Measurements from ENCODE around the gene PTH2. TPM values are rescaled to one million over a fixed set of nuclear protein-coding genes. Genes with fewer than 3 reads are reported as not detected.

Gene PTH2
- total RNA-seq, 4 donors from 2014 or later, result not detected

- 72% methylated on average over 3 of the region's 5 CpGs for WGBS
- Histone ChIP-seq H3K27ac (replicated peaks in 1 of 4) (no peak overlapping the region), H3K4me1 (peaks cover 17 to 27% (median 26%) of the 10 kb centered on the region in 4 donors), H3K9me3 (no peaks in the 10 kb centered on the region), H3K36me3 (no peaks in the 10 kb centered on the region), H3K4me3 (no peak overlapping the region), H3K27me3 (peaks cover 0 to 98% (median 38%) of the 10 kb centered on the region in 4 donors)
- TF ChIP-seq EP300 (IDR thresholded peaks at IDR 0.05) (no peak), POLR2A (IDR thresholded peaks at IDR 0.05; ENCODE audit: low read depth) (no peak)
- intact Hi-C loops (cut with DNase I), result no loop called here
- no peak for DNase-seq (ENCODE audit: extremely low spot score)
Observed at GRCh38 chr19:49418511-49418910, 4.7 kb downstream of the PTH2 start.

DNA sequence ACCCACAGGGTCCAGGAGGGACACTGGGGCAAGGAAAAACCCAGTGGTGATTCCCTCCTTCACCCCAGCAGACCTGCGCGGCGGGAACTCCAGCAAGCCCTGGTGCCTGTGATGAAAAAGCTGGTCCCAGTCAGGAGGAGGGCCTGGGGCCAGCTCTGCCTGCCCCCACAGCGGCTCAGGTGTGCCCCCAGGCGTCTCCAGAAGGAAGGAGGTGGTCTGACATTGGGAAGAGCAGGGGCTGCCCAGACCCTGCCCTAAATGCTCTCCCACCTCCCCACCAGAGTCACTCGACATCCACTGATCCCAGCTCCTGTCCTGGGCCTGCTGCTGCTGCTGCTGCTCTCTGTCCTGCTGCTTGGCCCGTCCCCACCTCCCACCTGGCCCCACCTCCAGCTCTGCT is 6.2 kb downstream of the PTH2 start:
- Histone ChIP-seq H3K36me3 (no peaks in the 10 kb centered on the region), H3K4me3 (no peak overlapping the region), H3K4me1 (peaks cover 7 to 13% (median 12%) of the 10 kb centered on the region in 4 donors), H3K27ac (replicated peaks in 1 of 4) (no peak overlapping the region), H3K9me3 (no peaks in the 10 kb centered on the region), H3K27me3 (peaks cover 0 to 89% (median 24%) of the 10 kb centered on the region in 4 donors)
- intact Hi-C loops (cut with DNase I), result no loop called here
- 41% methylated on average over 7 of the region's 7 CpGs for WGBS
- TF ChIP-seq CTCF (IDR thresholded peaks at IDR 0.05) (no peak), POLR2A (IDR thresholded peaks at IDR 0.05; ENCODE audit: low read depth) (no peak), EP300 (IDR thresholded peaks at IDR 0.05) (no peak), POLR2AphosphoS5 (IDR thresholded peaks at IDR 0.05) (no peak)
- DNase-seq (ENCODE audit: extremely low spot score), result no peak

- Histone ChIP-seq H3K4me3 (no peak overlapping the region), H3K9me3 (no peaks in the 10 kb centered on the region), H3K27me3 (peaks cover 0 to 76% (median 11%) of the 10 kb centered on the region in 4 donors), H3K4me1 (peaks cover under 1 to 3% (median 2%) of the 10 kb centered on the region in 4 donors), H3K27ac (replicated peaks in 1 of 4) (no peak overlapping the region), H3K36me3 (no peaks in the 10 kb centered on the region)
- WGBS, result 92% methylated on average over 2 of the region's 2 CpGs
- TF ChIP-seq POLR2AphosphoS5 (IDR thresholded peaks at IDR 0.05), result no peak
- no peak for TF ChIP-seq EP300 (IDR thresholded peaks at IDR 0.05)
- no peak for TF ChIP-seq CTCF (IDR thresholded peaks at IDR 0.05)
- TF ChIP-seq POLR2A (IDR thresholded peaks at IDR 0.05; ENCODE audit: low read depth), result no peak
- no peak for DNase-seq (ENCODE audit: extremely low spot score)
- intact Hi-C loops (cut with DNase I), result no loop called here
Observed at GRCh38 chr19:49415810-49416200, 7.4 kb downstream of the PTH2 start.

- Histone ChIP-seq H3K4me3 (no peak overlapping the region), H3K4me1 (no peaks in the 10 kb centered on the region), H3K9me3 (no peaks in the 10 kb centered on the region), H3K27ac (replicated peaks in 1 of 4) (no peak overlapping the region), H3K36me3 (no peaks in the 10 kb centered on the region), H3K27me3 (peaks cover 0 to 72% (median 7%) of the 10 kb centered on the region in 4 donors)
- no peak for DNase-seq (ENCODE audit: extremely low spot score)
- 68% methylated on average over 11 of the region's 15 CpGs for WGBS
- TF ChIP-seq CTCF (IDR thresholded peaks at IDR 0.05) (no peak), POLR2AphosphoS5 (IDR thresholded peaks at IDR 0.05) (no peak), EP300 (IDR thresholded peaks at IDR 0.05) (no peak), POLR2A (IDR thresholded peaks at IDR 0.05; ENCODE audit: low read depth) (no peak)
- intact Hi-C loops (cut with DNase I), result no loop called here
Observed at GRCh38 chr19:49415102-49415809, 8.0 kb downstream of the PTH2 start.

DNA sequence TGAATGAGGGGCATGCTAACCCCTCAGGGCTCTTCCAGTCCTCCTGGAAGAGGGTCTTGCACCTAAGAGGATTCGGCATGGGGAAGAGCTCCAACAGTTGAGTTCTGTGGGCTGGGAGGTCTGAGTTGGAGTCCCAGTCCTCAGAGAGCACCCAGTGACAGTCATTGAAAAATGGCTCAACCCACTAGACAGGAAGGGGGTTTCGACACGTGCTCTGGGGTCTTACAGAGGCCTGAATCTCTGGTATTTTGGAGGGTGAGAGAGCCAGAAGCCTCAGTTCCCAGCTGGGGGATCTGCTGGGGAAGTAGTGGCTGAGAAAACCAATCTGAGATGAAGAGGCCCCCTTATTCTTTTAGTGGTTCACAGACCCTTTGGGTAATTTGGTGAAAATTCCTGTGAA is 9.0 kb downstream of the PTH2 start:
- no peak overlapping the region for H3K4me3 ChIP-seq
- no peaks in the 10 kb centered on the region for H3K4me1 ChIP-seq
- WGBS, result 67% methylated on average over 3 of the region's 3 CpGs
- peaks cover 0 to 69% (median 3%) of the 10 kb centered on the region in 4 donors for H3K27me3 ChIP-seq
- no peak for DNase-seq (ENCODE audit: extremely low spot score)
- no peaks in the 10 kb centered on the region for H3K9me3 ChIP-seq
- no peak overlapping the region for H3K27ac ChIP-seq (replicated peaks in 1 of 4)
- no peak for TF ChIP-seq EP300 (IDR thresholded peaks at IDR 0.05)
- no peak for TF ChIP-seq POLR2A (IDR thresholded peaks at IDR 0.05; ENCODE audit: low read depth)
- TF ChIP-seq POLR2AphosphoS5 (IDR thresholded peaks at IDR 0.05), result no peak
- no peak for TF ChIP-seq CTCF (IDR thresholded peaks at IDR 0.05)
- H3K36me3 ChIP-seq, result no peaks in the 10 kb centered on the region
- intact Hi-C loops (cut with DNase I), result no loop called here

All from esophagus muscularis mucosa (tissue), 4 donors.